Lower leg skin (tissue), 3 donors: ENCODE results near the gene ELL.

Experiments
- CTCF ChIP-seq, 3 donors: fragments of 450-650 bp; IDR thresholded peaks; one replicate each; pipeline ENCODE4 v1.5.1; 2016; ENCODE audit warnings: antibody characterized with exemption in 3 of 3, mild to moderate bottlenecking in 3 of 3, moderate library complexity in 2 of 3
- POLR2A ChIP-seq, 2 donors: fragments of 450-650 bp; IDR thresholded peaks; one replicate each; pipeline ENCODE4 v1.6.1; 2016 to 2017; ENCODE audit warnings: antibody characterized with exemption in 2 of 2, mild to moderate bottlenecking in 1 of 2, moderate library complexity in 1 of 2

- no peak for TF ChIP-seq CTCF (IDR thresholded peaks at IDR 0.05)
- TF ChIP-seq POLR2A (IDR thresholded peaks at IDR 0.05): no peak
Observed at GRCh38 chr19:18406749-18407148, 115.1 kb downstream of the ELL start.
